GM12878 (cell line): ENCODE measurements around the gene DYNLT2. TPM values are rescaled to one million over a fixed set of nuclear protein-coding genes. Genes with fewer than 3 reads are reported as not detected.

ENCODE experiments used
- ATAC-seq: fragments of 200-7000 bp; cut with Tn5 transposase; 3 replicates; pipeline ENCODE4 v1.9.1; 2020; ENCODE audit warnings: mild to moderate bottlenecking, moderate library complexity
- BruUV-seq: library from RNA; stranded (reverse); fragments of 400-500 nt; replicated peaks from 2 replicates; lab custom pipeline; 2021; lab: Mats Ljungman, UMichigan
- CTCF ChIA-PET: fragments of 300-600 bp; sonication (Branson Sonifier 250); formaldehyde crosslinking; extraction: SDS; loops from one replicate; lab custom pipeline; 2021; ENCODE audit warnings: inconsistent platforms; lab: Yijun Ruan, JAX
- POLR2A ChIA-PET: fragments of 350-600 bp; formaldehyde crosslinking; extraction: SDS; loops from one replicate; lab custom pipeline; 2021; ENCODE audit warnings: inconsistent platforms; lab: Charles Lee
- RAD21 ChIA-PET: fragments of 300-600 bp; sonication (Branson Sonifier 250); formaldehyde crosslinking; loops from one replicate; lab custom pipeline; 2023; ENCODE audit warnings: antibody characterized with exemption; ENCODE audit not compliant: unreplicated experiment; lab: Charles Lee
- SMC1A ChIA-PET: fragments of 300-600 bp; sonication (Branson Sonifier 250); formaldehyde crosslinking; loops from one replicate; lab custom pipeline; 2023; ENCODE audit not compliant: unreplicated experiment, uncharacterized antibody; lab: Charles Lee
- DNase-seq: peaks from one replicate; pipeline ENCODE4 v3.0.0-alpha.2; 2011; ENCODE audit warnings: low read depth, low spot score
- FAIRE-seq: peaks from 3 replicates; lab custom pipeline; 2011; peaks lifted over from hg19 to GRCh38; lab: Jason Lieb, UNC
- H2AFZ ChIP-seq: 2 replicates; pipeline ENCODE4 v1.6.0; 2011; ENCODE audit warnings: low read depth, low read length, control low read depth; ENCODE audit not compliant: control insufficient read depth
- H3K27ac ChIP-seq: 2 replicates; pipeline ENCODE4 v1.5.1; 2011; ENCODE audit warnings: control low read depth; ENCODE audit not compliant: control insufficient read depth, insufficient read depth
- H3K27me3 ChIP-seq, 2 experiments: replicated peaks in 1 of 2; 2 replicates each; pipeline versions ENCODE4 v1.6.0 to v1.6.1; 2011; ENCODE audit warnings: low read length in 1 of 2; ENCODE audit not compliant: control insufficient read depth in 2 of 2, insufficient read depth in 2 of 2
- H3K36me3 ChIP-seq, 2 experiments: 2 replicates each; pipeline ENCODE4 v1.5.1; 2011; ENCODE audit warnings: low read length in 1 of 2; ENCODE audit not compliant: control insufficient read depth in 2 of 2, insufficient read depth in 2 of 2
- H3K4me1 ChIP-seq: 2 replicates; pipeline ENCODE4 v1.6.1; 2011; ENCODE audit warnings: mild to moderate bottlenecking, low read length, moderate library complexity, mixed read lengths; ENCODE audit not compliant: control insufficient read depth, insufficient read depth
- H3K4me2 ChIP-seq: 2 replicates; pipeline ENCODE4 v1.6.0; 2011; ENCODE audit warnings: control low read depth; ENCODE audit not compliant: control insufficient read depth, insufficient read depth
- H3K4me3 ChIP-seq: fragments of 200-600 bp; sonication (generic); 2 replicates; pipeline ENCODE4 v1.5.1; 2016
- H3K79me2 ChIP-seq: 2 replicates; pipeline ENCODE4 v1.6.0; 2011; ENCODE audit warnings: low read length; ENCODE audit not compliant: control insufficient read depth, insufficient read depth
- H3K9ac ChIP-seq: 2 replicates; pipeline ENCODE4 v1.8.0; 2011; ENCODE audit warnings: low read length, control low read depth, mixed read lengths; ENCODE audit not compliant: control insufficient read depth, insufficient read depth
- H3K9me3 ChIP-seq: replicated peaks from 3 replicates; pipeline ENCODE4 v1.5.1; 2011; ENCODE audit warnings: mild to moderate bottlenecking, low read length; ENCODE audit not compliant: control insufficient read depth, insufficient read depth
- H4K20me1 ChIP-seq: 2 replicates; pipeline ENCODE4 v1.6.0; 2011; ENCODE audit not compliant: control insufficient read depth, insufficient read depth
- ASH2L ChIP-seq: fragments of 300-600, 200-600 bp; sonication (generic); IDR thresholded peaks from 2 replicates; pipeline ENCODE4 v1.6.1; 2017; ENCODE audit warnings: low read depth, mild to moderate bottlenecking, borderline replicate concordance
- CHD2 ChIP-seq: IDR thresholded peaks from 2 replicates; pipeline ENCODE4 v1.6.1; 2011; ENCODE audit warnings: low read depth, low read length, improper control_type of control experiment, borderline replicate concordance
- CREB1 ChIP-seq: IDR thresholded peaks from 2 replicates; pipeline ENCODE4 v1.6.1; 2012; ENCODE audit warnings: low read depth, mild to moderate bottlenecking, inconsistent platforms
- EP300 ChIP-seq, 2 experiments: fragments of 150-350 bp in 1 of 2; IDR thresholded peaks; 2 replicates each; pipeline ENCODE4 v1.6.1; 2011 to 2012; ENCODE audit warnings: low read depth in 2 of 2, low read length in 2 of 2, borderline replicate concordance in 1 of 2, improper control_type of control experiment in 1 of 2, inconsistent platforms in 1 of 2; ENCODE audit not compliant: control insufficient read depth in 1 of 2
- EZH2 ChIP-seq: IDR thresholded peaks from 2 replicates; pipeline ENCODE4 v1.6.1; 2012; ENCODE audit warnings: low read depth, mild to moderate bottlenecking, control low read depth, inconsistent platforms, low read length, borderline replicate concordance; ENCODE audit not compliant: control insufficient read depth
- FOXK2 ChIP-seq: fragments of 450-650 bp; IDR thresholded peaks from 2 replicates; pipeline ENCODE4 v1.6.1; 2017; ENCODE audit warnings: mild to moderate bottlenecking, moderate library complexity
- JUND ChIP-seq: IDR thresholded peaks from 2 replicates; pipeline ENCODE4 v1.6.1; 2012; ENCODE audit warnings: low read depth, mild to moderate bottlenecking, low read length, improper control_type of control experiment, moderate library complexity
- NBN ChIP-seq: fragments of 450-650 bp; IDR thresholded peaks from 2 replicates; pipeline ENCODE4 v1.6.1; 2016
- NFIC ChIP-seq: IDR thresholded peaks from 2 replicates; pipeline ENCODE4 v1.6.1; 2012; ENCODE audit warnings: low read depth, mild to moderate bottlenecking, inconsistent platforms, low read length, moderate library complexity
- NFYA ChIP-seq: IDR thresholded peaks from 2 replicates; pipeline ENCODE4 v1.6.1; 2011; ENCODE audit warnings: low read depth, mild to moderate bottlenecking, low read length, improper control_type of control experiment, borderline replicate concordance
- PML ChIP-seq: IDR thresholded peaks from 2 replicates; pipeline ENCODE4 v1.6.1; 2012; ENCODE audit warnings: low read length, inconsistent platforms
- RELA ChIP-seq: fragments of 450-650 bp; IDR thresholded peaks from 2 replicates; pipeline ENCODE4 v1.8.0; 2014; ENCODE audit warnings: borderline replicate concordance; ENCODE audit not compliant: partially characterized antibody
- SMAD1 ChIP-seq: fragments of 450-650 bp; IDR thresholded peaks from 2 replicates; pipeline ENCODE4 v1.6.1; 2018; ENCODE audit warnings: mild to moderate bottlenecking, low read depth; ENCODE audit not compliant: partially characterized antibody
- STAT3 ChIP-seq: IDR thresholded peaks from 2 replicates; pipeline ENCODE4 v1.6.1; 2011; ENCODE audit warnings: low read depth, low read length, improper control_type of control experiment
- TAF1 ChIP-seq: IDR thresholded peaks from 2 replicates; pipeline ENCODE4 v1.6.1; 2011; ENCODE audit warnings: mild to moderate bottlenecking, low read depth, low read length, borderline replicate concordance
- TCF3 ChIP-seq: IDR thresholded peaks from 2 replicates; pipeline ENCODE4 v1.6.1; 2012; ENCODE audit warnings: low read depth, mild to moderate bottlenecking, low read length, borderline replicate concordance; ENCODE audit not compliant: insufficient read depth
- ZBED1 ChIP-seq: IDR thresholded peaks from 2 replicates; pipeline ENCODE4 v1.6.1; 2016; ENCODE audit warnings: borderline replicate concordance
- ZNF207 ChIP-seq: fragments of 450-650 bp; IDR thresholded peaks from 2 replicates; pipeline ENCODE4 v1.6.1; 2014; ENCODE audit warnings: antibody characterized with exemption, mild to moderate bottlenecking, borderline replicate concordance
- ZNF384 ChIP-seq: IDR thresholded peaks from 2 replicates; pipeline ENCODE4 v1.6.1; 2012; ENCODE audit warnings: low read depth, mild to moderate bottlenecking, low read length, improper control_type of control experiment, borderline replicate concordance
- in situ Hi-C: fragments of 300-500 bp; cut with MboI; formaldehyde crosslinking; loops from 9 replicates; pipeline ENCODE4 v1.14.3; 2018; ENCODE audit warnings: mixed read lengths
- intact Hi-C: fragments of 100-400 bp; cut with micrococcal nuclease; formaldehyde crosslinking; loops from one replicate; pipeline ENCODE4 v1.14.2; 2022; ENCODE audit not compliant: unreplicated experiment
- polyA plus RNA-seq, 11 experiments: library from polyadenylated mRNA; depleted of rRNA in 4 of 11; unstranded in 6 of 11; stranded (reverse) in 5 of 11; fragments of >200 nt; fragmentation: Nextera tagmentation in 4 of 11; fragmentation: Illumina TruSeq in 1 of 11; extraction: Ambion mirVana in 4 of 11; extraction: Trizol in 1 of 11; gene quantifications; 1 replicate in 1 of 11; 2 replicates in 10 of 11; pipeline versions ENCODE4 v1.2.1 to v1.2.3, GENCODE V29; 2011 to 2016; ENCODE audit warnings: inconsistent platforms in 2 of 11, missing spikeins in 2 of 11, low read depth in 1 of 11
- total RNA-seq, 4 experiments: library from RNA; depleted of rRNA in 3 of 4; stranded (reverse); fragments of >200 nt in 3 of 4; fragmentation: Illumina TruSeq in 1 of 4; extraction: Trizol in 1 of 4; gene quantifications; 2 replicates each; pipeline versions ENCODE4 v1.2.1 to v1.2.3, GENCODE V29; 2013 to 2021

Gene DYNLT2
- total and polyA plus RNA-seq, 10 of the 15 experiments (the other 5 are each of a cell fraction or from before 2014, with no cell fraction given), result 2.2 to 5.9 (median 5.4) TPM

DNA sequence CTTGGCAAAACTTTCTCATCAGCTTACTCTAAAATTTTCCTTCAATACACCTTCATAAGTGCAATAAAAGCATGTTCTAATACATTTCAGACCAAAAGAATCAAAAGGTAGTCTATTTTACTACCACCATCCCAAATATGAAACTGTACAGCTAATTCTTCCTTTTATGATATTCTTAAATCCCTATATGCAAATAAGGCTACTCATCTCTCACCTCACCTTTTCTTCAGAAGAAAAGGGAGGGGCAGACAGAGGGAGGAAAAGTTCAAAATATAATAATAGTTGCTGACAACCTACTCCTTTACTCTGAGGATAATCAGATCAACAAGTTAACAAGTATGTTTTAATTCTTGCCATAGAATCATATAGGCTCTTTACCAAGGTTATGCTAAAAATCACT, 42.1 kb downstream of the DYNLT2 start:
- Histone ChIP-seq H3K9ac (no peak overlapping the region), H3K4me2 (0 out of 2 replicates have a peak overlapping the region, but pooled peaks have one; percentile 12), H3K27ac (no peak overlapping the region)
- no peak for FAIRE-seq
- TF ChIP-seq ZNF207 (no peak), ZBED1 (no peak), TAF1 (no peak), CREB1 (no peak), ZNF384 (no peak), SMAD1 (no peak), RELA (no peak), CHD2 (no peak), STAT3 (no peak), PML (no peak), EP300 (IDR thresholded peaks at IDR 0.05; ENCODE audit: borderline replicate concordance in 1 of 2, control insufficient read depth in 1 of 2, low read depth in 2 of 2, low read length in 2 of 2) (no peak), JUND (no peak), EZH2 (no peak), NFIC (no peak), FOXK2 (no peak), TCF3 (no peak), ASH2L (no peak), NFYA (no peak), NBN (no peak)
- TF ChIP-seq, all 136 proteins: peak for 0
- H3K4me3 ChIP-seq, result no peak overlapping the region
- ChIA-PET SMC1A (interaction anchor here (1.0 to 1.7 kb wide), 5 partner anchors 10 to 43 kb away, joined by 3 to 8 read pairs (median 6); no protein-coding TSS in a partner anchor), POLR2A (interaction anchor here (1.5 kb wide), 1 partner anchor 13 kb away, joined by 4 read pairs; no protein-coding TSS in a partner anchor), CTCF (interaction anchor here (1.2 to 2.5 kb wide), 5 partner anchors 10 to 842 kb away, joined by 3 to 13 read pairs (median 3); no protein-coding TSS in a partner anchor), RAD21 (interaction anchor here (0.8 to 1.0 kb wide), 2 partner anchors 8 to 14 kb away, joined by 3 to 5 read pairs; no protein-coding TSS in a partner anchor)
- peaks cover 0 to 4% of the 10 kb centered on the region in 2 experiments; a peak in 2 of 4 replicates for H3K36me3 ChIP-seq
- no peaks in the 10 kb centered on the region for H3K27me3 ChIP-seq
- H4K20me1 ChIP-seq, result no peaks in the 10 kb centered on the region
- ATAC-seq (peak; percentile 41), DNase-seq (no peak)
- no TSS peak for BruUV-seq
- H3K9me3 ChIP-seq, result no peaks in the 10 kb centered on the region
- no peak overlapping the region for H2AFZ ChIP-seq
- intact Hi-C loops (no loop called here), in situ Hi-C loops (no loop called here)
- peaks cover 6% of the 10 kb centered on the region; the same call in 1 of the 2 replicates for H3K4me1 ChIP-seq
- H3K79me2 ChIP-seq, result peaks cover 8% of the 10 kb centered on the region
